ENCODE results near the gene ZNF644.
"Not testable (repeated sequence)": the region's sequence is repeated elsewhere in the genome, so short reads cannot be mapped to it uniquely, and the experiment has no call there.

Gene ZNF644

GRCh38 chr1:91021686-91022517, at the start of gene ZNF644:
Gene ZNF644 (minus strand): TSS chr1:91022035. CDS start chr1:90982353, 39,682 bp downstream.
- DNase-seq: peak; percentile 96

GRCh38 chr1:91070298-91070697, 48.5 kb upstream of the ZNF644 start:
- DNase-seq: no peak

- no peak for DNase-seq
Measured at GRCh38 chr1:91066538-91066937, 44.7 kb upstream of the ZNF644 start.

GRCh38 chr1:91065337-91065736, 43.5 kb upstream of the ZNF644 start:
- no peak for DNase-seq

GRCh38 chr1:91063403-91063802, 41.6 kb upstream of the ZNF644 start:
- DNase-seq: not testable (repeated sequence)

GRCh38 chr1:91059157-91059556, 37.3 kb upstream of the ZNF644 start:
- no peak for DNase-seq

GRCh38 chr1:91057784-91058183, 35.9 kb upstream of the ZNF644 start:
- no peak for DNase-seq

- DNase-seq: no peak
Measured at GRCh38 chr1:91054780-91055481, 33.1 kb upstream of the ZNF644 start.

GRCh38 chr1:91053630-91054029, 31.8 kb upstream of the ZNF644 start:
- DNase-seq: no peak

- not testable (repeated sequence) for DNase-seq
Measured at GRCh38 chr1:91049551-91049950, 27.7 kb upstream of the ZNF644 start.

GRCh38 chr1:91046766-91047165, 24.9 kb upstream of the ZNF644 start:
- DNase-seq: no peak

GRCh38 chr1:91045284-91045683, 23.4 kb upstream of the ZNF644 start:
- DNase-seq: no peak

GRCh38 chr1:91044776-91045175, 22.9 kb upstream of the ZNF644 start:
- DNase-seq: not testable (repeated sequence)

GRCh38 chr1:91042372-91042771, 20.5 kb upstream of the ZNF644 start:
- not testable (repeated sequence) for DNase-seq

GRCh38 chr1:91038582-91038981, 16.7 kb upstream of the ZNF644 start:
- DNase-seq: no peak

GRCh38 chr1:91036894-91037829, 15.3 kb upstream of the ZNF644 start:
- peak; percentile 76 for DNase-seq

- DNase-seq: no peak
Measured at GRCh38 chr1:91032349-91032748, 10.5 kb upstream of the ZNF644 start.

- DNase-seq: no peak
Measured at GRCh38 chr1:91031081-91031480, 9.2 kb upstream of the ZNF644 start.

- no peak for DNase-seq
Measured at GRCh38 chr1:91026777-91027176, 4.9 kb upstream of the ZNF644 start.

- DNase-seq: no peak
Measured at GRCh38 chr1:91026320-91026719, 4.5 kb upstream of the ZNF644 start.

GRCh38 chr1:91024481-91025119, 2.8 kb upstream of the ZNF644 start:
- DNase-seq: no peak

- DNase-seq: no peak
Measured at GRCh38 chr1:91022518-91022929, 689 bp upstream of the ZNF644 start.
